SW 1271 (cell line): ENCODE results near the gene EXO5.
"Not testable (repeated sequence)": the region's sequence is repeated elsewhere in the genome, so short reads cannot be mapped to it uniquely, and the experiment has no call there.

Experiments
- DNase-seq, 2 experiments: peaks; one replicate each; lab custom pipeline; 2025; lab: John Stamatoyannopoulos, UW

EXO5 gene

DNA sequence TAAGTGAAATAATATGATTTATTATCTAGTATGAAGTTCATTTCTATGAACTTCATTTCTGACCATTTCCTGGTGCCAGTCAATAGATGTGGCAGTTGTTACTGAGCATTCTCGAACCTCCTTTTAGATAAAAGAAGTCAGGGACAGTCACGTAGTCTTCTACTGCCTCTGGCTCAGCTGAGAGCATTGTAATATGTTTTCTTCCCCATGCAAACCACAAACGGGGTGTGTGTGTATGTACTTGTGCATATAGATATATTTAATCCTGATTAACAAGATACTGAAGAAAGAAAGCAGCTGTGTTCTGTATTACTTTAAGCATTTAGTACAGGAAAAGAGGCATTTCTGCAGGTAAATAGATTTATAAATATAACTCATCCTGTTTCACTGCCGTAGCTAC lies 44.5 kb downstream of the EXO5 start:
- no peak for DNase-seq

DNA sequence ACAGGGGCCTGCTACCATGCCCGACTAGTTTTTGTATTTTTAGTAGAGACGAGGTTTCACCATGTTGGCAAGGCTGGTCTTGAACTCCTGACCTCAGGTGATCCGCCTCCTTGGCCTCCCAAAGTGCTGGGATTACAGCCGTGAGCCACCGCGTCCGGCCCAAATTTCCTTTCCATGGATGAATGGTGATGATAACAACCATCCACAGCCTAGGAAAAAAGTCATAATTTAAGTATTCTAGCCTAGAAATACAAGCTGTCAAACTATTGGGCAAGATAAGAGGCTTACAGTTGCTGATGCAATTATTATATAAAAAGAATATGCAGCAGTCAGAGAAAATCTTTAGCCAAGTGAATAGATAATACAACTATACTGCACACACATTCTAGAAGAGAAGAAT lies 46.2 kb downstream of the EXO5 start:
- DNase-seq: not testable (repeated sequence)

DNA sequence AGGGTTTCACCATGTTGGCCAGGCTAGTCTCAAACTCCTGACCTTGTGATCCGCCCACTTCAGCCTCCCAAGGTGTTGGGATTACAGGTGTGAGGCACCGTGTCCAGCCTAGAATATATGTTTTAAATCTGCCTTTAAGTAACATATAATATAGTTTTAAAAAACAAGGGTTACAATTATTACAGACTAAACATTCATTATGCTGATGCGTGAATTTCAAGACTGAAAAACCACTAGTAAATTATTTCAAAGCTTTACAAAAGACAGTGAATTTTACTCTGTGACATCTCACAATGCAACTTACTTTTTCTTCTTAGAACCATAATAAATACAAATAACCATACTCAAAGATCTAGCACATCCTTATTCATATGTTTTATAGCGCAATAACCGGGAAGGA lies 47.6 kb downstream of the EXO5 start:
- DNase-seq: no peak

DNA sequence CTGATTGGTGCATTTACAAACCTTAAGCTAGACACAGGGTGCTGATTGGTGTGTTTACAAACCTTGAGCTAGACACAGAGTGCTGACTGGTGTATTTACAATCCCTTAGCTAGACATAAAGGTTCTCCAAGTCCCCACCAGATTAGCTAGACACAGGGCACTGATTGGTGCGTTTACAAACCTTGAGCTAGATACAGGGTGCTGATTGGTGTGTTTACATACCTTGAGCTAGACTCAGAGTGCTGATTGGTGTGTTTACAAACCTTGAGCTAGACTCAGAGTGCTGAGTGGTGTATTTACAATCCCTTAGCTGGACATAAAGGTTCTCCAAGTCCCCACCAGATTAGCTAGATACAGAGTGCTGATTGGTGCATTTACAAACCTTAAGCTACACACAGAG lies 49.7 kb downstream of the EXO5 start:
- not testable (repeated sequence) for DNase-seq

DNA sequence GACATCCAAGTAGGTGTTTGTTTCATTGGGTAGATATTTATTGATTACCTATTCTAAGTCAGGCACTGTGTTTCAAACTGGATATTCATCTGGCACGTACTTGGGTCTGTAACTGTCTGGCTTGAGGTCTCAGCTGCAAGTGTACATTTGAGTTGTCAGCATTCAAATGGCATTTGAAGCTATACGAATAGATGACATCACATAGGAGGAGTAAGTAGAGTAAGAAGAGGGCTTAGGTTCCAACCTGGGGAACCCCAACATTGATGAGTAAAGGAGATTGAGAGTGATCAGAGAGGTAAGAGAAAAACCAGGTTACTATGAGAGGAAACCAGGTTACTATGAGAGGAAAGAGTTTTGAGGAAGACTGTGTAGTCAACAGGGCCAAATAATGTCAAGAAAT lies 53.6 kb downstream of the EXO5 start:
- DNase-seq: no peak

DNA sequence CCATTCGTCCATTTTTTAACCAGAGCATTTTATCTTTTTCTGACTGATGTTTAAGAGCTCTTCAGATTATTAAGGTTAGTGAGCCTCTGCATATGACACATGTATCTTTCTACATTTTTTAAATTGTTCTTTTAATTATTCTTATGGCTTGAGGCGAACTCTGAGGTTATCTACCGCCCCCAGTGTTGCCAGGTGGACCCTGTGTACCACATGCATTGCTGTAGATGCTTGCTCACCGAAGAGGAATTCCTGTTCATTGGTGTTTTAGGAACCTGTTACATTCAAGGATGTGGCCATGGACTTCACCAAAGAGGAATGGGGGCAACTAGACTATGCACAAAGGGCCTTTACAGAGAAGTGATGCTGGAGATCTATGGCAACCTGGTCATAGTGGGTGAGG lies 54.7 kb downstream of the EXO5 start:
- DNase-seq: no peak

DNA sequence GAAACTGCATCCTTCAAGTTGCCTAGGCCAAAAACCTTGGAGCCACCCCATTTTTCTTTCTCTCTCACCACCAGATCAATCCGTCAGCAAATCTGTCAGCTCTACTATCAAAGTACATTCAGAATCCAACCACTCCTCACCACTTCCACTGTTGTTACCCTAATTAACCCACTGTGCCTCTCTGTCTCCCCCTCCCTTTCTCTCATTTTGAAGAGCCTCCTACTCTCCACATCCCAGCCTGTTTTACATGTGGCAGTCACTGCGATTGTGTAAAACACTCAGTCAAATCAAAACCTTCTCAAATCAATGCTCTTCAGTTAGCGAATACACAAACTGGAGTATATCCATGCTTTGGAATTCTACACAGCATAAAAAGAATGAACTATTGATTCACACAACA lies 55.9 kb downstream of the EXO5 start:
- no peak for DNase-seq

DNA sequence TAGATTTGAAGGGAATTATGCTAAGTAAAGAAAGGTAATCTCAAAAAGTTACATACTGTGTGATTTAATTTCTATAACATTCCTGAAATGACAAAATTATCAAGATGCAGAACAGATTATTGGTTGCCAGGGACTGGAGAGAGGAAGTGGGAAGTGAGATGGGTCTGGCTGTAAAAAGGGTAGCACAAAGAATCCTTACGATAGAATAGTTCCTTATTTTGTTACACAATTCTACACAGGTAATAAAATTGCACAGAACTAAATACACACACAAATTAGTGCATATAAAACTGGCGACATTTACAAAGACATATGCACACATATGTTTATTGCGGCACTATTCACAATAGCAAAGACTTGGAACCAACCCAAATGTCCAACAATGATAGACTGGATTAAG lies 56.3 kb downstream of the EXO5 start:
- DNase-seq: no peak
